Astrocyte (in vitro differentiated cells and primary cell): ENCODE measurements around the gene UROC1. TPM values are rescaled to one million over a fixed set of nuclear protein-coding genes. Genes with fewer than 3 reads are reported as not detected.

Experiments
- DNase-seq: peaks from one replicate; pipeline ENCODE4 v3.0.0-alpha.2; 2010; ENCODE audit warnings: low read depth
- FAIRE-seq: peaks from 2 replicates; lab custom pipeline; 2011; peaks lifted over from hg19 to GRCh38; lab: Jason Lieb, UNC
- H2AFZ ChIP-seq: 2 replicates; pipeline ENCODE4 v1.6.0; 2012; ENCODE audit warnings: low read depth, low read length, inconsistent platforms
- H3K27ac ChIP-seq: 2 replicates; pipeline ENCODE4 v1.5.1; 2011; ENCODE audit warnings: low read depth, low read length, inconsistent platforms
- H3K27me3 ChIP-seq: 2 replicates; pipeline ENCODE4 v1.6.0; 2011; ENCODE audit warnings: low read length, inconsistent platforms; ENCODE audit not compliant: insufficient read depth
- H3K36me3 ChIP-seq: 2 replicates; pipeline ENCODE4 v1.5.1; 2011; ENCODE audit warnings: low read length, inconsistent platforms; ENCODE audit not compliant: insufficient read depth
- H3K4me1 ChIP-seq: 2 replicates; pipeline ENCODE4 v1.5.1; 2011; ENCODE audit warnings: low read length, inconsistent platforms; ENCODE audit not compliant: insufficient read depth
- H3K4me2 ChIP-seq: 2 replicates; pipeline ENCODE4 v1.6.0; 2012; ENCODE audit warnings: low read length, inconsistent platforms
- H3K4me3 ChIP-seq: 2 replicates; pipeline ENCODE4 v1.5.1; 2011; ENCODE audit warnings: low read depth, mild to moderate bottlenecking, low read length, inconsistent platforms; ENCODE audit not compliant: insufficient read depth
- H3K79me2 ChIP-seq: 2 replicates; pipeline ENCODE4 v1.6.0; 2012; ENCODE audit warnings: mild to moderate bottlenecking, low read length, inconsistent platforms; ENCODE audit not compliant: insufficient read depth
- H3K9ac ChIP-seq: 2 replicates; pipeline ENCODE4 v1.6.0; 2012; ENCODE audit warnings: mild to moderate bottlenecking, low read length, inconsistent platforms
- H3K9me3 ChIP-seq: 2 replicates; pipeline ENCODE4 v1.5.1; 2012; ENCODE audit warnings: low read depth, mild to moderate bottlenecking, low read length, inconsistent platforms; ENCODE audit not compliant: insufficient read depth
- H4K20me1 ChIP-seq: 2 replicates; pipeline ENCODE4 v1.6.0; 2012; ENCODE audit warnings: low read length, inconsistent platforms; ENCODE audit not compliant: insufficient read depth
- H3K27ac Mint-ChIP-seq: one replicate; pipeline ENCODE4 v1.8.0; 2021; ENCODE audit warnings: mild to moderate bottlenecking, mixed read lengths; ENCODE audit not compliant: unreplicated experiment
- H3K27me3 Mint-ChIP-seq: one replicate; pipeline ENCODE4 v1.8.0; 2021; ENCODE audit warnings: low read depth, mixed read lengths; ENCODE audit not compliant: unreplicated experiment
- H3K36me3 Mint-ChIP-seq: one replicate; pipeline ENCODE4 v1.8.0; 2021; ENCODE audit warnings: low read depth, mixed read lengths; ENCODE audit not compliant: unreplicated experiment
- H3K4me1 Mint-ChIP-seq: one replicate; pipeline ENCODE4 v1.8.0; 2021; ENCODE audit warnings: low read depth, mixed read lengths; ENCODE audit not compliant: unreplicated experiment
- H3K4me3 Mint-ChIP-seq: one replicate; pipeline ENCODE4 v1.8.0; 2021; ENCODE audit warnings: mild to moderate bottlenecking, moderate library complexity, mixed read lengths; ENCODE audit not compliant: unreplicated experiment
- H3K9me3 Mint-ChIP-seq: one replicate; pipeline ENCODE4 v1.8.0; 2021; ENCODE audit warnings: mild to moderate bottlenecking, mixed read lengths; ENCODE audit not compliant: unreplicated experiment
- EZH2 ChIP-seq: IDR thresholded peaks from 2 replicates; pipeline ENCODE4 v1.6.1; 2012; ENCODE audit warnings: mild to moderate bottlenecking, low read length, inconsistent platforms; ENCODE audit not compliant: insufficient read depth
- total RNA-seq: library from RNA; stranded (reverse); gene quantifications from 2 replicates; pipeline ENCODE4 v1.2.1, GENCODE V29; 2021
- TF ChIP-seq, protein P1 (sequence below): IDR thresholded peaks from 2 replicates; pipeline ENCODE4 v1.5.1; 2011; ENCODE audit warnings: low read depth, mild to moderate bottlenecking, inconsistent platforms, low read length, moderate library complexity; ENCODE audit not compliant: insufficient read depth

The UROC1 gene
- total RNA-seq, 1 donor from 2014 or later = not detected

DNA sequence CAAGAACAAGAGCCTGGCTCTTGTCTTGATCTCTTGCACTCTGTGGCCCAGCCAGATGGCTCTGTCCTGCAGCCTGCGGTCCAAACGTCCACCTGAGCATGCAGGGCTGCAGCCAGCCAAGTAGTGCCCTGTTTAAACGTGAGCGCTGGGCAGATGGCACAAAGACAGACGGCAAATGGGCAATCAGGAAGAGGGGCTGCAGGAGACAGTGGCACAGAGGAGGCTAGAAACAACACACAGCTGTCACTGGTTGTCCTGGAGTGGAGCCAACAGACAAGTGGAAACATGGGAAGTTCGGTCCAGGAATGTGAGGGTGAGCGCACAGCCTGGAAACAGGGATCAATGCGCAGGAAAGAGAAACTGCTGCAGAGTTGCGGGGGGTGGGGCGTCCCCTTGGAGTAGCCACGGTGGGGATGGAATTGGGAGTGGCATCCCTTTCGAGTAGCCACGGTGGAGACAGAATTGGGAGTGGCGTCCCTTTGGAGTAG, 31.2 kb downstream of the UROC1 start:
- Mint-ChIP-seq H3K27me3 (peaks cover 25% of the 10 kb centered on the region), H3K36me3 (no peaks in the 10 kb centered on the region), H3K9me3 (no peaks in the 10 kb centered on the region), H3K27ac (no peak overlapping the region), H3K4me3 (no peak overlapping the region), H3K4me1 (peaks cover 9% of the 10 kb centered on the region)
- H3K36me3 ChIP-seq = no peaks in the 10 kb centered on the region
- no peaks in the 10 kb centered on the region for H3K9me3 ChIP-seq
- H3K4me3 ChIP-seq = no peak overlapping the region
- peaks cover 2% of the 10 kb centered on the region for H3K27me3 ChIP-seq
- no peak overlapping the region for H2AFZ ChIP-seq
- H3K4me2 ChIP-seq = no peak overlapping the region
- no peaks in the 10 kb centered on the region for H4K20me1 ChIP-seq
- no peaks in the 10 kb centered on the region for H3K79me2 ChIP-seq
- no peak for TF ChIP-seq EZH2
- TF ChIP-seq, protein P1, sequence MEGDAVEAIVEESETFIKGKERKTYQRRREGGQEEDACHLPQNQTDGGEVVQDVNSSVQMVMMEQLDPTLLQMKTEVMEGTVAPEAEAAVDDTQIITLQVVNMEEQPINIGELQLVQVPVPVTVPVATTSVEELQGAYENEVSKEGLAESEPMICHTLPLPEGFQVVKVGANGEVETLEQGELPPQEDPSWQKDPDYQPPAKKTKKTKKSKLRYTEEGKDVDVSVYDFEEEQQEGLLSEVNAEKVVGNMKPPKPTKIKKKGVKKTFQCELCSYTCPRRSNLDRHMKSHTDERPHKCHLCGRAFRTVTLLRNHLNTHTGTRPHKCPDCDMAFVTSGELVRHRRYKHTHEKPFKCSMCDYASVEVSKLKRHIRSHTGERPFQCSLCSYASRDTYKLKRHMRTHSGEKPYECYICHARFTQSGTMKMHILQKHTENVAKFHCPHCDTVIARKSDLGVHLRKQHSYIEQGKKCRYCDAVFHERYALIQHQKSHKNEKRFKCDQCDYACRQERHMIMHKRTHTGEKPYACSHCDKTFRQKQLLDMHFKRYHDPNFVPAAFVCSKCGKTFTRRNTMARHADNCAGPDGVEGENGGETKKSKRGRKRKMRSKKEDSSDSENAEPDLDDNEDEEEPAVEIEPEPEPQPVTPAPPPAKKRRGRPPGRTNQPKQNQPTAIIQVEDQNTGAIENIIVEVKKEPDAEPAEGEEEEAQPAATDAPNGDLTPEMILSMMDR = no peak
- H3K4me1 ChIP-seq = peaks cover 5% of the 10 kb centered on the region
- DNase-seq (no peak), FAIRE-seq (no peak)
- H3K9ac ChIP-seq = no peak overlapping the region
- H3K27ac ChIP-seq = no peak overlapping the region

DNA sequence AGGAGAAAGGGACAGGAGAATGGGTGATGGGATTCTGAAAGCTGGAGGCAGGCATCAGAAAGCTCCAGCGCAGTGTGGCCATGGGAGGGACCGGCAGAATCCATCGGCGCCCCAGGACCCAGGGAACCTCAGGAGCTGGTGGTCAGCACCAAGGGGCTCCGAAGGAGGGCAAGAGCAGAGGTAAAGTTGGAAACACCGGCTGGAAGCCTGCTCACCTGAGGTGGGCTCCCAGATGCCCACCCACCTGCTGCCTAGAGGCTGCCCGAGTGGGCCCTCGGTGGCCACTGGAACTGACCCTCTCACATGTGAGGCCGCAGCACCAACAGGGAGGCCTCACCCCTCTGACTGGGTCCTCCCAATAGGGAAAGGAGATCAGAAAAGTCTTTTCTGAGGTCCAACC, 31.6 kb downstream of the UROC1 start:
- H3K27ac ChIP-seq = no peak overlapping the region
- no peaks in the 10 kb centered on the region for H3K9me3 ChIP-seq
- H3K36me3 ChIP-seq = no peaks in the 10 kb centered on the region
- no peak overlapping the region for H3K4me2 ChIP-seq
- no peak overlapping the region for H3K4me3 Mint-ChIP-seq
- H3K4me1 ChIP-seq = peaks cover 5% of the 10 kb centered on the region
- H3K27me3 Mint-ChIP-seq = peaks cover 25% of the 10 kb centered on the region
- no peaks in the 10 kb centered on the region for H3K9me3 Mint-ChIP-seq
- TF ChIP-seq EZH2 = no peak
- TF ChIP-seq, protein P1 = no peak
- no peak overlapping the region for H2AFZ ChIP-seq
- no peaks in the 10 kb centered on the region for H3K36me3 Mint-ChIP-seq
- FAIRE-seq = no peak
- no peak overlapping the region for H3K9ac ChIP-seq
- peaks cover 2% of the 10 kb centered on the region for H3K27me3 ChIP-seq
- DNase-seq = no peak
- H3K4me1 Mint-ChIP-seq = peaks cover 12% of the 10 kb centered on the region
- H4K20me1 ChIP-seq = no peaks in the 10 kb centered on the region
- H3K79me2 ChIP-seq = no peaks in the 10 kb centered on the region
- H3K4me3 ChIP-seq = no peak overlapping the region
- no peak overlapping the region for H3K27ac Mint-ChIP-seq

DNA sequence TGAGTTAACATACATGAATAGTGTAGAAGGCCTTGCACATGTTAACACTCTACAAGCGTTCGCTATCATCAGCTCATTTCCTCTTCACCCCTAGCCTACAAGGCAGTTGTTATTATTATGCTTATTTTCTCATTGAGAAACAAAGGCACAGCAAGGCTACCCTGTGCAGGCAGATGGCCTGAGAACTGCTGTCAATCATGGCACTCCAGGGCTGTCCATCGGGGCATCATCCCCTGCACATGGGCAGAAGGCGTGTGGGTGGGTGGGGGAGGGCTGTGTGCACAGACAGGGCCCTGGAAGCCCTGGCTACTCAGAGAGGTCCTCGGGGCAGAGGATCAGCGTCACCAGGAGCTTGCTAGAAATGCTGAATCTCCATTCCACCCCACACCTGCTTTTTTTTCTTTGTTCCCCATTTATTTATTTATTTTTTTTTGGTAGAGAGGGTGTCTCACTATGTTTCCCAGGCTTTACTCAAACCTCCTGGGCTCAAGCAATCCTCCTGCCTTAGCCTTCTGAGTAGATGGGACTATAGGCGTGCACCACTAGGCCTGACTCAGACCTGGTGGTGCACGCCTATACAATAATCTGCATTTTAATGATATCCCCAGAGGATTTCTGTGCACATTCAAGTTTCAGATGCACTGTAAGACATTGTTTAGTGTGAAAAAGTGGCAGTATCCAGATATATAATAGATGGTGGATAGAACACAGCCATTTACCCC, 32.2 kb downstream of the UROC1 start:
- H3K27me3 Mint-ChIP-seq = peaks cover 30% of the 10 kb centered on the region
- no peak overlapping the region for H3K27ac Mint-ChIP-seq
- H2AFZ ChIP-seq = no peak overlapping the region
- no peak overlapping the region for H3K27ac ChIP-seq
- H3K9me3 ChIP-seq = no peaks in the 10 kb centered on the region
- H3K79me2 ChIP-seq = no peaks in the 10 kb centered on the region
- no peak overlapping the region for H3K4me3 Mint-ChIP-seq
- FAIRE-seq (no peak), DNase-seq (no peak)
- TF ChIP-seq, protein P1 = no peak
- no peak for TF ChIP-seq EZH2
- peaks cover 12% of the 10 kb centered on the region for H3K4me1 Mint-ChIP-seq
- H3K36me3 Mint-ChIP-seq = no peaks in the 10 kb centered on the region
- no peak overlapping the region for H3K4me2 ChIP-seq
- H3K9me3 Mint-ChIP-seq = no peaks in the 10 kb centered on the region
- no peaks in the 10 kb centered on the region for H4K20me1 ChIP-seq
- peaks cover 2% of the 10 kb centered on the region for H3K27me3 ChIP-seq
- H3K4me3 ChIP-seq = no peak overlapping the region
- H3K9ac ChIP-seq = no peak overlapping the region
- H3K4me1 ChIP-seq = peaks cover 5% of the 10 kb centered on the region
- no peaks in the 10 kb centered on the region for H3K36me3 ChIP-seq
